RWPE1 (cell line): ENCODE results near the gene DNAH1.

Experiments used
- CTCF ChIA-PET: fragments of 350-600 bp; sonication (Branson Sonifier 250); formaldehyde crosslinking; extraction: SDS; loops from one replicate; lab custom pipeline; 2021; lab: Yijun Ruan, JAX
- POLR2A ChIA-PET: fragments of 400-600 bp; formaldehyde crosslinking; extraction: SDS; loops from one replicate; lab custom pipeline; 2020; ENCODE audit warnings: antibody characterized with exemption; ENCODE audit not compliant: low non-redundant PET; lab: Yijun Ruan, JAX
- DNase-seq: peaks from one replicate; pipeline ENCODE4 v3.0.0; 2012; ENCODE audit warnings: low spot score
- H3K27ac ChIP-seq: fragments of 450-650 bp; 2 replicates; pipeline ENCODE4 v1.5.1; 2017
- CTCF ChIP-seq: fragments of 450-650 bp; conservative IDR thresholded peaks from 2 replicates; pipeline ENCODE4 v1.5.1; 2017; ENCODE audit warnings: low read depth, mild to moderate bottlenecking

DNAH1 gene

GRCh38 chr3:52299879-52300611 is 16.1 kb upstream of the DNAH1 start:
- no peak for TF ChIP-seq CTCF
- no peak for DNase-seq
- H3K27ac ChIP-seq = no peak overlapping the region
- CTCF ChIA-PET = no interaction called here
- POLR2A ChIA-PET = no interaction called here

DNA sequence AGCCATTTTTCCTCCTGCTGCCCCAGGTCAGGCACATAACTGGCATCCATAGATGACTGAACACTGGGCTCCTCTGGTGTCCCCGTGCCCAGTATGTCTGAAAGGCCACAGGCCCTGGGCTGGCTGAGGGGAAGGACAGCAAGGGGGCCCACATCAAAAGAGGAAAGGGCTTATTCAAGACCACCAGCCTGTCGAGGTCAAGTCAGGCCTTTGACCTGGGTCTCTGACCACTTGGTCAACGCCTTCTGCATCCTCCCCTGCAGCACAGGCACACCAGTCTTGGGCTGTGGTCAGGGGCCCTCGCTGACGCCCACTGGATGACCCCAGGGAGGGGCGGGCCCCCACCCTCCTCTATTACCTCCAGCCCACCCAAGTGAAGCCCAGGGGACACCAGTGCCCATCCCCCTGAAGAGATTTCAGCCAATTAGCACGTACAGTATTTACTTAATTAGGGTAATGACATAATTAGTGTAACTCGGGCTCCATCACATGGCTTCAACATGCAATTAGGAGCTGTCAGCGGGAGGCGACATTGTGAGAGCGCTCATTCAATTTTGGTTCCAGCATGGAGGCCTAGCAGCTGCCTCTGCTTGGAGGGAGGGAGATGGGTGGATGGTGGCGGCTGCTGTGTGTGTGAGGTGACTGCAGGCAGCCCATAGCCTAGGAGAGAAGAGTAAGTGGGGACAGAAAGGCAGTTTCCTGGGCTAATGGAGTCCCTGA is 13.5 kb upstream of the DNAH1 start:
- POLR2A ChIA-PET = no interaction called here
- no peak for DNase-seq
- TF ChIP-seq CTCF = no peak
- no peak overlapping the region for H3K27ac ChIP-seq
- CTCF ChIA-PET = no interaction called here

DNA sequence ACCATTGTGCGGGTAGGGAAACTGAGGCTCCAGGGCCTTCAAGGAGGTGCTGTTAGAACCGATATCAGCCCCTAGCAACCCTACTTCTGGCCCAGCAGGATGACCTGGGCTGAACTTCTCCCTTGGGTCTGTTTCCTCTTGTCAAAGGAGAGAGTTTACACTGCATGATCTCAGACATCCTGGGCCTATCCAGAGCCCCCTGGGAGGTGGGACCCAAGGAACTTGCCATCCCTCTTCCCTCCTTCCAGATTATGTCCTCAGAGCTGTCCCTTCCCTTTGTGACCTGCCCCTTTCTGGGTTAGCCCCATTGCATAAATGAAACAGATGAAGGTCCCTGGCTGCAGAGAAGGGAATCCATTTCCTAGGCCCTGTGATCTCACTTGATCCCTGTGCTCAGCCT is 12.3 kb upstream of the DNAH1 start:
- ChIA-PET CTCF (no interaction called here), POLR2A (no interaction called here)
- TF ChIP-seq CTCF = no peak
- DNase-seq = no peak
- no peak overlapping the region for H3K27ac ChIP-seq

DNA sequence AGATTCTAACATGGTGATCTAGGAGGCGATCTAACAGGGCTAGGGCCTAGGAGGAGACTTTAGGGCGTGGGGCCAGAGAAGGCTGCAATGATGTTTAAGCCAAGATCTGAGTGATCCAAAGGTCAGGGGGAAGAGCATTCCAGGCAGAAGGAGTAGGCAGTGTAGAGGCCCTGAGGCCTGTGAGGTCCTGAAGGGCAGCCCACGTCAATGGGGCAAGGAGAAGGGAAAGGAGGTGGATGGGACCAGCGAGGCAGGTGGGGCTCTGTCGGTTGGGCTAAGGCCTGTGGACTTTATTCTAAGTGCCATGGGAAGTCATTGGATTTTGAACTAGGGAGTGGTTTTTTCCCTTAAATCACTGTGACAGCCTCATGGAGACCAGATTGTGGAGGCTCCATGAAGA is 10.2 kb upstream of the DNAH1 start:
- ChIA-PET CTCF (no interaction called here), POLR2A (no interaction called here)
- DNase-seq = no peak
- H3K27ac ChIP-seq = no peak overlapping the region
- TF ChIP-seq CTCF = no peak

DNA sequence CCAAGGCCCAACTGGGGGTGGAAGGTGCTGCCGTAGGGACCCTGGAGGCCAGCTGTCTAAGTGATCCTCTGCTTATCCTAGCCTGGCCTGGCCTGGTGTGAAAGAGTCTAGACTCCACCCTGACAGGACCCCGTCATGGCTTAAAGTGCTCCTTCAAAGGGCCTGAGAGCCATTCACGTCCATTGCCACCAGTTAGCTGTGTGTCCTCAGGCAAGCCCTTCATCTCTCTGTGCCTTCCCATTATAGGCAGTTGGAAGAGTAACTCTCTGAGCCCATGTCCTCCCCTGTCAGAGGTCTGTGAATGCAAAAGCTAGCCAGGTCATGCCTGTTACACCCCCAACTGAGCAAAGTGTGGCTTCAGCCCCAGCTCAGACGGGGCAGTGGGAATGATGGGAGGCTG is 9.1 kb upstream of the DNAH1 start:
- no peak for TF ChIP-seq CTCF
- DNase-seq = no peak
- CTCF ChIA-PET = interaction anchor here (0.6 kb wide), 1 partner anchor 28 kb away, joined by 3 read pairs; the partner anchor contains the start of gene WDR82
- POLR2A ChIA-PET = no interaction called here
- no peak overlapping the region for H3K27ac ChIP-seq

DNA sequence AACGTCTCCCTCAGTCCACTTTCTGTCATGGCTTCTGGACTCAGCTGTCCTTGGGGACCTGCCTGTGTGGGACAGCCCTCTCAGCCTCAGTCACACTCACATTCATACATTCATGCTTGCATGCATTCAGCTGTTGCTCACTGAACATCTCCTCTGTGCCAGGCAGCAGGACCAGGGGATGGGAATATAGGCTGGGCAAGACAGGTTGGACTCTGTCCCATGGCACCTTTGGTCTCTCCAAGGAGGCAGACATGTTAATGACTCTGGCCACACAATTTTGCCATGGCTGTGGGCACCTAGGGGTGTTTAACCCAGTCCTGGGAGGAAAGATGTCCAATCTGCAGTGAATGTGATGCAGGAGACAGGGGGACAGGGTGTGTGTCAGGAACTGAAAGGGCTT is 7.8 kb upstream of the DNAH1 start:
- ChIA-PET CTCF (no interaction called here), POLR2A (no interaction called here)
- no peak for TF ChIP-seq CTCF
- no peak overlapping the region for H3K27ac ChIP-seq
- DNase-seq = no peak
